HepG2 (cell line): ENCODE data around the gene CLEC16A. TPM values are rescaled to one million over a fixed set of nuclear protein-coding genes. Genes with fewer than 3 reads are reported as not detected.
A peak's percentile ranks its signal among the peaks of the same experiment; 100 is the strongest.

Source experiments
- BRCA1 ChIP-seq: sonication (generic); formaldehyde crosslinking; IDR thresholded peaks from 2 replicates; pipeline ENCODE4 v1.4.0; 2020; ENCODE audit warnings: missing genetic modification reagents
- ESRRA ChIP-seq: sonication (generic); formaldehyde crosslinking; IDR thresholded peaks from 2 replicates; pipeline ENCODE4 v1.5.1; 2020; ENCODE audit warnings: mild to moderate bottlenecking, low read depth, missing genetic modification reagents
- FOXA1 ChIP-seq, 2 experiments: fragments of 450-650 bp in 1 of 2; sonication (generic) in 1 of 2; formaldehyde crosslinking in 1 of 2; IDR thresholded peaks; 2 replicates each; pipeline versions ENCODE4 v1.4.0 to v1.6.1; 2016 to 2020; ENCODE audit warnings: missing genetic modification reagents in 1 of 2
- FOXC1 ChIP-seq: sonication (generic); formaldehyde crosslinking; IDR thresholded peaks from 2 replicates; pipeline ENCODE4 v1.8.0; 2022; ENCODE audit warnings: mild to moderate bottlenecking, missing genetic modification reagents, borderline replicate concordance
- GTF3A ChIP-seq: sonication (generic); formaldehyde crosslinking; conservative IDR thresholded peaks from 2 replicates; pipeline ENCODE4 v1.4.0; 2020; ENCODE audit warnings: mild to moderate bottlenecking, missing genetic modification reagents
- HDAC1 ChIP-seq: sonication (generic); formaldehyde crosslinking; IDR thresholded peaks from 2 replicates; pipeline ENCODE4 v1.5.1; 2020; ENCODE audit warnings: mild to moderate bottlenecking, missing genetic modification reagents
- MBD4 ChIP-seq: IDR thresholded peaks from 2 replicates; pipeline ENCODE4 v1.6.1; 2012; ENCODE audit warnings: low read length, inconsistent platforms, borderline replicate concordance
- MLXIP ChIP-seq: sonication (generic); formaldehyde crosslinking; IDR thresholded peaks from 2 replicates; pipeline ENCODE4 v1.9.0; 2021; ENCODE audit warnings: missing genetic modification reagents, borderline replicate concordance
- NPAS2 ChIP-seq: sonication (generic); formaldehyde crosslinking; IDR thresholded peaks from 2 replicates; pipeline ENCODE4 v1.8.0; 2022; ENCODE audit warnings: mild to moderate bottlenecking, missing genetic modification reagents, borderline replicate concordance
- POLR2A ChIP-seq, 2 experiments: IDR thresholded peaks; 2 replicates each; pipeline ENCODE4 v1.6.1; 2011; ENCODE audit warnings: low read depth in 2 of 2, low read length in 2 of 2, mild to moderate bottlenecking in 1 of 2, moderate library complexity in 1 of 2; ENCODE audit not compliant: insufficient read depth in 1 of 2
- SMAD1 ChIP-seq: sonication (generic); formaldehyde crosslinking; IDR thresholded peaks from 2 replicates; pipeline ENCODE4 v1.4.0; 2020; ENCODE audit warnings: missing genetic modification reagents, low read depth, mild to moderate bottlenecking, borderline replicate concordance
- SRF ChIP-seq: IDR thresholded peaks from 2 replicates; pipeline ENCODE4 v1.6.1; 2011; ENCODE audit warnings: mild to moderate bottlenecking, low read depth, low read length, moderate library complexity
- U2AF2 ChIP-seq: fragments of 200-400 bp; formaldehyde crosslinking; IDR thresholded peaks from 2 replicates; pipeline ENCODE4 v1.6.1; 2017; ENCODE audit warnings: low read depth, mild to moderate bottlenecking, low read length
- ZFP36L1 ChIP-seq: sonication (generic); formaldehyde crosslinking; IDR thresholded peaks from 2 replicates; pipeline ENCODE4 v1.8.0; 2022; ENCODE audit warnings: mild to moderate bottlenecking, missing genetic modification reagents, moderate library complexity
- ZNF180 ChIP-seq: sonication (generic); formaldehyde crosslinking; IDR thresholded peaks from 2 replicates; pipeline ENCODE4 v1.4.0; 2020; ENCODE audit warnings: low read depth, missing genetic modification reagents, borderline replicate concordance
- ZNF276 ChIP-seq: sonication (generic); formaldehyde crosslinking; IDR thresholded peaks from 2 replicates; pipeline ENCODE4 v1.4.0; 2020; ENCODE audit warnings: mild to moderate bottlenecking, low read depth, missing genetic modification reagents
- ZNF574 ChIP-seq: sonication (generic); formaldehyde crosslinking; IDR thresholded peaks from 2 replicates; pipeline ENCODE4 v1.4.0; 2020; ENCODE audit warnings: missing genetic modification reagents
- ZNF619 ChIP-seq: sonication (generic); formaldehyde crosslinking; IDR thresholded peaks from 2 replicates; pipeline ENCODE4 v1.4.0; 2020; ENCODE audit warnings: mild to moderate bottlenecking, missing genetic modification reagents
- polyA plus RNA-seq, 8 experiments: library from polyadenylated mRNA; depleted of rRNA in 3 of 8; stranded (reverse) in 7 of 8; unstranded in 1 of 8; fragments of >200 nt; fragmentation: Illumina TruSeq in 4 of 8; extraction: Trizol in 4 of 8; gene quantifications; 2 replicates each; pipeline versions ENCODE4 v1.2.1 to v1.2.3, GENCODE V29; 2011 to 2016; ENCODE audit warnings: low read depth in 4 of 8, missing spikeins in 1 of 8, mixed read lengths in 1 of 8; ENCODE audit not compliant: insufficient read depth in 1 of 8
- total RNA-seq, 5 experiments: library from RNA; depleted of rRNA; stranded (reverse); fragments of >200 nt; fragmentation: Illumina TruSeq; extraction: Trizol; gene quantifications; 2 replicates each; pipeline ENCODE4 v1.2.3, GENCODE V29; 2016; ENCODE audit warnings: low read depth in 1 of 5

CLEC16A gene
- total and polyA plus RNA-seq, 2 of the 13 experiments (the other 11 are each of a cell fraction or from before 2014, with no cell fraction given), result 8.5 to 10.3 TPM

- TF ChIP-seq ZNF574 (no peak), U2AF2 (no peak), SRF (no peak), ESRRA (CRISPR knock-in tag) (no peak), FOXA1 (IDR thresholded peaks at IDR 0.05) (no peak), FOXA1 (CRISPR knock-in tag; IDR thresholded peaks at IDR 0.05) (0 out of 2 replicates have a peak, but pooled peaks have one; percentile 22), ZNF180 (CRISPR knock-in tag) (no peak), POLR2A (IDR thresholded peaks at IDR 0.05; ENCODE audit: insufficient read depth in 1 of 2, low read depth in 2 of 2, low read length in 2 of 2) (no peak), NPAS2 (no peak), ZNF619 (CRISPR knock-in tag) (no peak), GTF3A (no peak), HDAC1 (CRISPR knock-in tag) (peak; percentile 67), MLXIP (CRISPR knock-in tag) (no peak), ZNF276 (no peak), SMAD1 (no peak), MBD4 (no peak), BRCA1 (CRISPR knock-in tag) (no peak), FOXC1 (CRISPR knock-in tag) (no peak), ZFP36L1 (CRISPR knock-in tag) (no peak)
These were observed 80.1 kb downstream of the CLEC16A start (continued) for GRCh38 chr16:11024333-11025053.
